HG03432 (cell line): ENCODE data around the gene ZBTB48.

ENCODE experiments used
- ATAC-seq: cut with Tn5 transposase; IDR thresholded peaks from one replicate; pipeline ENCODE4 v1.9.1; 2021; ENCODE audit warnings: mild to moderate bottlenecking, moderate library complexity; ENCODE audit not compliant: unreplicated experiment

Gene ZBTB48

GRCh38 chr1:6603915-6604558, 24.2 kb downstream of the ZBTB48 start:
- no peak for ATAC-seq

GRCh38 chr1:6612641-6613360, 33.0 kb downstream of the ZBTB48 start:
- peak; percentile 42 for ATAC-seq

- peak; percentile 91 for ATAC-seq
Observed at GRCh38 chr1:6613361-6614018, 33.7 kb downstream of the ZBTB48 start, which contains the start of gene PHF13. PHF13 (plus strand) TSS chr1:6613731; CDS start chr1:6614067, 336 bp downstream.

GRCh38 chr1:6614019-6614928, 34.5 kb downstream of the ZBTB48 start:
- no peak for ATAC-seq

DNA sequence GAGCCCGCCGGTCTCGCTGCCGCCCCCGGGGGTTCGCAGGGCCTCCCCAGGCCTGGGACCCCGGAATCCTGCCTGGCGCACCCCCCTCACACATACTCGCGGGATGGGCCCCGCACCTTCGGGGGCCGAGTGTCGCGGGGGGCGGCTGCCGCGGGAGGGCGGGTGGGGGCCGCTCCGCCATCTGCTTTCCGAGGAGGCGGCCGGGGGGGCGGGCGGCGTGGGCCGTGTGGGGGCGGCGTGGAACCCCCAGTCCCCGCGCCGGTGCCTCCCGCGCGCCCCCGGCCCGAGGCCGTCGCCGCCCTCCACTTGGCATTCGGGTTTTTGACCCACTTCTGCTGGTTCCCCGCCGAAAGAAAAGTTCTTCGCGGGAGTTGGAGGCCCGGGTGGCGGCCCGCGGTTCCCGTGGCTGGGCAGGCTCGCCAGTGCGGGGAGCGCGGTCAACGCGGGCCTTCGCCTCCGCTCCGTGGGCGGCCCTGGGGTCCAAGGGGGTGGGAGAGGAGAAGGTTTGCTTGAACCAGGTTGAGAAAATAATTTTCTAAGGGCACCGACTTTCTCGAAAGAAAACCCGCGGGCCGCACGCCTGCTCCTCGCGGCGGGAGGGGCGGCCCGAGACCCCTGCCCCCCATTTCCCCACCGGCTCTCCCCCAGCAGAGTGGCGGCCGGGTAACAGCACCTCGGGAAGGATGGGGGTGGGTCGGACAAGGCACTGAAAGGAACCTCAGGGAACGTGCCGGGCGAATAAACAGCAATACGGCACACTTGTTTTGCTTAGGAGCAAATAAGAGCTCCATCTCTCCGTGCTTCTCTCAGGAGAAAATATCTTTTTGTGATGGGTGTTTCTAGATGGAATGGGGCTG, 35.4 kb downstream of the ZBTB48 start:
- ATAC-seq: no peak

GRCh38 chr1:6619045-6619444, 39.3 kb downstream of the ZBTB48 start:
- ATAC-seq: no peak

GRCh38 chr1:6621429-6622391, 41.9 kb downstream of the ZBTB48 start:
- no peak for ATAC-seq

DNA sequence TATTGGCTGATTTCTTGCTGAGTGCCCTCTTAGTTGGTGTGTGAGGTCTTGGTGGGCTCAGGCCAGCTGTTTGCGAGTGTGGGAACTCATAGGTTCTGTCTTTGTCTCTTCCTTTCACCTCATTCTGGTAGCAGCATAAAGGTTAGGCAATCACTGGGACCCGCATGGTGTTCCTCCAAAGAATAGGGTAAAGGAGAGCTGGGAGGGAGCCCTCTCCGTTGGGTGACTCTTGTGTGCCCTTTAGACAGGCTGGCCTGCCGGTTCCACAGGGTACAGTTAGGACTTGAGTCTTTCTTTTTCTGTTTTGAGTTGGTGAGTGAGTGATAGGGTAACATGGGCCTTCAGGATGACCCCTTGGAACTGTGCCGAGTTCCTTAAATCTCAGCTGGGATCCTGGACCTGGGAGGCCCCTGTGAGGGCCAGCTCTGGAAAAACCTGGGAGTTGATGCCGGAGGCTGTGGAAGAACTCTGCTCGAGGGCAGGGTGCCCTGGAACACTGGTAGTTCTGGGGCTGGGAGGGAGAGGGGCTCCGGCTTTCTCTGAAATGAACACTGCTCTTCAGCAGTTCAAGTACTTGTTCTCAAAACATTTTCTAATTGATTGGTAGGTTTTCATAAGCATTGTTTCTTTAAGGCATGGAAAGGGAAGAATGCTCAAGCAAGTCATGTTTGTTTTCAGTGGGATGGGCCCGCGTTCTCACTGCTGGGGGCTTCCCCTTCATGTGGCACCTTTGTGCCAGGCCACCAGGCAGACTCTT, 42.8 kb downstream of the ZBTB48 start:
- ATAC-seq: no peak

DNA sequence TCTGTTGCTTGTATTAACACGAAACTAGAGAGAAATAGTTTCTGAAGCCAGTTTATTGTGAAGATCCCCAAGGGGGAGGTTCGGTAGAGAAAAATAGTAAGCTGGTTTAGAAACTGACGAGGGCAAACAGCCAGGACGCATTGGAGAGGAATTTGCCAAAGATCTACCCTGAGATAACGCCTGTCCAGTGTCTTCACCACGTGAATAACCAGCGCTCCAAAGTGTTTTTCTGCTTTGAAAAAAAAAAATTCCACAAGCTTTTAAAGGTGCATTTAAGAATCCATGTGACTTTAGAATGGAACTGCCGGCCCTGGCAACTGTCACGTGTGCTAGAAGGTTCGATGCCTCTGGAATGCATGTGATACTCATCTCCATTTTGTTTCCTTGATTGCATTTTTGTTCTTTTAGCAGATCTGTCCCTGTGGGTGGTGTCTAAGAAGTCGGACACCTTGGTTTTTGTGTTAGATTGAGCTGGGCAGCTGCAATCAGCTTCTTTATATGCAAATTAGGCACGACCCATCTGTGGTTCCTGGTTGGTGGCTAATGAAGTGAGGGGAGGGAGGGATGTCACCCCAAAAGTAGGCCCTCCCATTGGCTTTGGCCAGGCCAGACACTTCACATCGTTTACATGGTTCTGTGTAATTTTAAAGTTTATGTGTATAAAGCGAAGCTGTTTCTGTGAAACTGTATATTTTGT, 43.6 kb downstream of the ZBTB48 start:
- ATAC-seq: no peak

GRCh38 chr1:6624710-6625583, 45.2 kb downstream of the ZBTB48 start, which contains the start of gene THAP3:
THAP3 (plus strand) TSS chr1:6624868; CDS start chr1:6625219, 351 bp downstream.
- peak; percentile 84 for ATAC-seq

DNA sequence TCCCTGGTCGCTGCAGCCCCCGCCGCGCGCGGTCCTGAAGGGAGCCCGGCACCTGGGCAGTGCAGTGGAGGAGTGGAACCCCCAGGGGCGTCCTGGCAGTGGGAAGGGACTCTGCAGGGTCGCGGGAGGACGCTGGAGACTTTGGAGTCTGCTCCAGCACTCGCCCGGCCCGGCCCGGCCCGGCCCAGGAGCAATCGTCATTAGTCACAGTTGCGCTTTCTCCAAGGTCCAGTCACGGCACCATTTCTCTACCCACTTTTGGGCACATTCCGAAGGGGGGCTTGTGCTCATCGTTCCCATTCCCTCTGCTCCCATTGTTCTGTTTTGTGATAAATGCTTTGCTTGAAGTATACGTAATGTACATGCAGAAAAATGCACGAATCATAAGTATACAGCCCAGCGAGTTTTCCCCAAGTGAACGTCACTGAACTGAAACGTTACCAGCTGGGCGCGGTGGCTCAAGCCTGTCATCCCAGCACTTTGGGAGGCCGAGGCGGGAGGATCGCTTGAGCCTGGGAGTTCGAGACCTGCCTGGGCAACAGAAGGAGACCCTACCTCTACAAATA, 45.9 kb downstream of the ZBTB48 start:
- ATAC-seq: peak; percentile 8

DNA sequence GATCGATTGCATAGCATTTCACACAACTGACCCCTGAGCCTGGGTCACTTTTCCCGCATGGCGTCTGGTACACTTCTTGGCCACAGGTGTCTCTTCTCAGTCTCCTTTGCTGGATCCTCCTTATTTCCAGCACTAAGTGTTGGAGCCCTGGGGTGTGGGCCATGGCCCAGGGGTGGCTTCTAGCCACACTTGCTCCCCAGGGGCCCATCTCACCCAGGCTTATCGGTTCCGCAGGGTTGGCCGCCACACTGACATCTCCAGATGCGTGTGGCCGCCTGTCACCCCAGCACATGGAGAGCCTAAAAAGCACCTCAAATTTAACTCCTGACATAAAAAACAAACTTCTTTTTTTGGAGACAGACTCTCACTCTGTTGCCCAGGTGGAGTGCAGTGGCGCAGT, 47.2 kb downstream of the ZBTB48 start:
- no peak for ATAC-seq

- ATAC-seq: no peak
Observed at GRCh38 chr1:6627841-6628545, 48.2 kb downstream of the ZBTB48 start.

- no peak for ATAC-seq
Observed at GRCh38 chr1:6628971-6629479, 49.2 kb downstream of the ZBTB48 start.

DNA sequence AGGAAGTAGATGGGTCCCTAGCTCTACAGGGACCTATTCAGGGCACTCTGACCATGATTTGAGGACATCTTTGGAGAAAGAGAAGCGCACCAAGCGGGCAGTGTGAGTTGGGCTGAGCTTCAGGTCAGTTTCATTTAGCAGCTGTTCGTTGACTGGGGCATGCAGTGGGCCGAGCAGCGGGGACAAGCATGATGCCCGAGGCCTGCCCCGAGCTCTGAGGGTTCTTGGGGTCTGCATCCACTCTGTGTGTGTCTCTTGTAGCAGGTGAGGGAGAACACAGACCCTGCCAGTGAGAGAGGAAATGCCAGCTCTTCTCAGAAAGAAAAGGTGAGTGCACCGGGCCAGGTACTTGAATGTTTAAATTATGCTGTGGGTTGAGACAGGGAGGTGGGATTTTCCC, 50.2 kb downstream of the ZBTB48 start:
- ATAC-seq: no peak
